Neural crest cell (in vitro differentiated cells): ENCODE measurements around the gene MINDY4. TPM values are rescaled to one million over a fixed set of nuclear protein-coding genes. Genes with fewer than 3 reads are reported as not detected.

Source experiments
- DNase-seq: peaks from one replicate; pipeline ENCODE4 v3.0.0; 2021; ENCODE audit warnings: low read depth, mixed read lengths, low spot score
- H3K27ac Mint-ChIP-seq: one replicate; pipeline ENCODE4 v1.8.0; 2021; ENCODE audit warnings: mild to moderate bottlenecking, mixed read lengths; ENCODE audit not compliant: unreplicated experiment
- H3K27me3 Mint-ChIP-seq: 2 replicates; pipeline ENCODE4 v1.8.0; 2021; ENCODE audit warnings: low read depth, mild to moderate bottlenecking, mixed read lengths
- H3K36me3 Mint-ChIP-seq: 2 replicates; pipeline ENCODE4 v1.8.0; 2021; ENCODE audit warnings: low read depth, mild to moderate bottlenecking, mixed read lengths
- H3K4me1 Mint-ChIP-seq: 2 replicates; pipeline ENCODE4 v1.8.0; 2021; ENCODE audit warnings: mixed read lengths
- H3K4me3 Mint-ChIP-seq: one replicate; pipeline ENCODE4 v1.8.0; 2021; ENCODE audit warnings: mild to moderate bottlenecking, mixed read lengths
- H3K9me3 Mint-ChIP-seq: 2 replicates; pipeline ENCODE4 v1.8.0; 2021; ENCODE audit warnings: mixed read lengths
- total RNA-seq: library from RNA; stranded (reverse); gene quantifications from 2 replicates; pipeline ENCODE4 v1.2.1, GENCODE V29; 2021
- TF ChIP-seq, protein P1 (sequence below): fragments of 200-600 bp; sonication (generic); conservative IDR thresholded peaks from 2 replicates; pipeline ENCODE4 v1.5.0; 2021; ENCODE audit warnings: antibody characterized with exemption, mild to moderate bottlenecking

MINDY4 gene
- total RNA-seq, 1 donor from 2014 or later, result 9.2 TPM

DNA sequence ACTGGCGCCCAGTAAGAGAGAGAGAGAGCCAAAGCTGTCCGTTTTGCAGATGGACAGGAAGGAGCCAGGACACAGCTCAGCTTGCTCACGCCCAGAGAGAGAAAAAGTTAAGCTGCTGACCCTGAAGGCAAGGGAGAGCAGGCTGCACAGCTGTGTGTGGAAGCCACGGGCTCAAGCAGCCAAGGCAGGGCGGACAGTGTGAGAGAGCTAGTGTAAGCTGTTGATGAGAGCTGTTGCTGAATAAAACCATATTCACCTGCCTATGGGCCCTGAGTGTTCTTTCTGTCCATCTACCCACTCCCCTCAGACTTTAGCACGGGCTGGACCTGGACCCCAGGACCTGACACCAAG lies 13.9 kb upstream of the MINDY4 start:
- Mint-ChIP-seq H3K36me3 (peaks cover 4% of the 10 kb centered on the region), H3K4me1 (no peaks in the 10 kb centered on the region), H3K27me3 (no peaks in the 10 kb centered on the region), H3K9me3 (peaks cover 8% of the 10 kb centered on the region), H3K27ac (no peak overlapping the region), H3K4me3 (no peak overlapping the region)
- TF ChIP-seq, protein P1, sequence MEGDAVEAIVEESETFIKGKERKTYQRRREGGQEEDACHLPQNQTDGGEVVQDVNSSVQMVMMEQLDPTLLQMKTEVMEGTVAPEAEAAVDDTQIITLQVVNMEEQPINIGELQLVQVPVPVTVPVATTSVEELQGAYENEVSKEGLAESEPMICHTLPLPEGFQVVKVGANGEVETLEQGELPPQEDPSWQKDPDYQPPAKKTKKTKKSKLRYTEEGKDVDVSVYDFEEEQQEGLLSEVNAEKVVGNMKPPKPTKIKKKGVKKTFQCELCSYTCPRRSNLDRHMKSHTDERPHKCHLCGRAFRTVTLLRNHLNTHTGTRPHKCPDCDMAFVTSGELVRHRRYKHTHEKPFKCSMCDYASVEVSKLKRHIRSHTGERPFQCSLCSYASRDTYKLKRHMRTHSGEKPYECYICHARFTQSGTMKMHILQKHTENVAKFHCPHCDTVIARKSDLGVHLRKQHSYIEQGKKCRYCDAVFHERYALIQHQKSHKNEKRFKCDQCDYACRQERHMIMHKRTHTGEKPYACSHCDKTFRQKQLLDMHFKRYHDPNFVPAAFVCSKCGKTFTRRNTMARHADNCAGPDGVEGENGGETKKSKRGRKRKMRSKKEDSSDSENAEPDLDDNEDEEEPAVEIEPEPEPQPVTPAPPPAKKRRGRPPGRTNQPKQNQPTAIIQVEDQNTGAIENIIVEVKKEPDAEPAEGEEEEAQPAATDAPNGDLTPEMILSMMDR, result no peak
- DNase-seq, result no peak

DNA sequence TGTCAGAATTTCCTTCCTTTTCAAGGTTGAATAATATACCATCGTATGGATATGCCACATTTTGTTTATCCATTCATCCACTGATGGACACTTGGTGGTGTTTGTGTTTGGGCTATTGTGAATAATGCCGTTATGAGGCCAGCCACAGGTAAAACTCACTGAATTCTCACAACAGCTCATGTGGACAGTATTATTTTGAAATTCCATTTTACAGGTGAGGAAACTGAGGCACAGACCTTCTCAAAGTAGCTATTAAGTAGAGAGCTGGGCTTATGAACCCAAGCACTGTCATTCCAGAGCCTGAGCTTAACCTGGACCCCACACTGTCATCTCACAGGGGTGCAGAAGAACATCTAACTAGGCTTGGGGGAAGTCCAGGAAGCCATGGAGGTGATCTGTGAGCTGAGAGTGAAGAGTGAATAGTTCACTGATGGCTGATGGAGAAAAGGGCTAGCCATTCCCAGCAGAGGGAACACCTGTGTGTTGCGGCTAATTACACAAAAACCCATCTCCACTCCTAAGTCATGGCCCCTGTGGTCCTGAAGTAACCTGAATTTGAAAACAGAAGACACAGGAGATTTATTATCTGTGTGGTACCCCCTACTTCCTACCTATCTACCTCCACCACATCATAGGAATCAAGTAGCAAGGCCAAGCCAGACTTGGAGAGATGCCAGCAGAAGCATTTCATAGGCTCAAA lies 10.6 kb upstream of the MINDY4 start:
- H3K4me3 Mint-ChIP-seq, result no peak overlapping the region
- H3K27ac Mint-ChIP-seq, result no peak overlapping the region
- H3K4me1 Mint-ChIP-seq, result no peaks in the 10 kb centered on the region

DNA sequence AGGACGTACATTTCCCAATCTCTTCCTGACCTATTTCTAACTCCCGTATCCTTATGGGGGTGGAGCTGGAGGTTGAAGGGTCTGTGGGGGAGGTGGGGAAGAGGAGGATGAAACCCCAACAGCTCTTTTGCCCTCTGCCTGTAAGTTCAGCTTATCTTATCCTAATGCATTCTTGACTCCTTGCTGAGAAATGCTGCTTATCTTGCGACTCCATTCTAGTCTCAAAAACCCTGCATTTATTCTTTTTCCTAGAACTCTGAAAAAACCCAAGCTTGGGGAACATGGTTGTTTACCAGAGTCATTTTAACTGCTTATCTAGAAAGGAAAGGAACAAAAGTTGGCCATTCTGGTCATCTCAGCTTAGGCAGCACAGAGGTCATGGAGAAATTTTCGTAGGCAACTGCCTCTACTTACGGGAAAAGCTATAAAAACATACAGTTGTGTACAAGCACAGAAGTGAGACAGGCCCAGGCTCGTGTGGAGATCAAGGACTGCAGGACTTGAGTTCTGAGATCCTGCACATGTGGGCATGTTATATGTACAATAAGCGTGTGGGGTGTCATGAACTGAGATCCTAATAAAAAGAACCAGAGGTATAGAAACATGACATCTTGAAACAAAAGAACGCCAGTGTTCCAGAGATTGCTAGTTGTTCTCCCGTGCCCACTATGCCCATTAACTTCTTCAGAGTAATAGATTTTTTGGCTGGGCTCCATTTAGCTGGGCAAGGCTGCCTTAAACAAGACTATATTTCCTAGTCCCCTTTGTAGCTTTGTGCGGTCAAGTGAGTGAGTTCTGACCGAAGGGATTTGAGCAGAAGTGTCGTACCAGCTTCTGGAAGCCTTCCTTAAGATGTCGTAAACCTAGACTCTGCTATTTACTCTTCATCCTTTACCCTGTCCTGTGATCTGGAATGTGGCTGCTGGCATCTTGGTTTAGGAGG lies 9.7 kb upstream of the MINDY4 start:
- TF ChIP-seq, protein P1, result no peak
- Mint-ChIP-seq H3K4me3 (no peak overlapping the region), H3K27ac (no peak overlapping the region), H3K4me1 (no peaks in the 10 kb centered on the region), H3K36me3 (no peaks in the 10 kb centered on the region), H3K9me3 (no peaks in the 10 kb centered on the region), H3K27me3 (no peaks in the 10 kb centered on the region)
- no peak for DNase-seq

More for the DNA sequence above, 10.6 kb upstream of the MINDY4 start:
- Mint-ChIP-seq H3K27me3 (no peaks in the 10 kb centered on the region), H3K36me3 (no peaks in the 10 kb centered on the region), H3K9me3 (no peaks in the 10 kb centered on the region)
- no peak for DNase-seq
- TF ChIP-seq, protein P1, result no peak

DNA sequence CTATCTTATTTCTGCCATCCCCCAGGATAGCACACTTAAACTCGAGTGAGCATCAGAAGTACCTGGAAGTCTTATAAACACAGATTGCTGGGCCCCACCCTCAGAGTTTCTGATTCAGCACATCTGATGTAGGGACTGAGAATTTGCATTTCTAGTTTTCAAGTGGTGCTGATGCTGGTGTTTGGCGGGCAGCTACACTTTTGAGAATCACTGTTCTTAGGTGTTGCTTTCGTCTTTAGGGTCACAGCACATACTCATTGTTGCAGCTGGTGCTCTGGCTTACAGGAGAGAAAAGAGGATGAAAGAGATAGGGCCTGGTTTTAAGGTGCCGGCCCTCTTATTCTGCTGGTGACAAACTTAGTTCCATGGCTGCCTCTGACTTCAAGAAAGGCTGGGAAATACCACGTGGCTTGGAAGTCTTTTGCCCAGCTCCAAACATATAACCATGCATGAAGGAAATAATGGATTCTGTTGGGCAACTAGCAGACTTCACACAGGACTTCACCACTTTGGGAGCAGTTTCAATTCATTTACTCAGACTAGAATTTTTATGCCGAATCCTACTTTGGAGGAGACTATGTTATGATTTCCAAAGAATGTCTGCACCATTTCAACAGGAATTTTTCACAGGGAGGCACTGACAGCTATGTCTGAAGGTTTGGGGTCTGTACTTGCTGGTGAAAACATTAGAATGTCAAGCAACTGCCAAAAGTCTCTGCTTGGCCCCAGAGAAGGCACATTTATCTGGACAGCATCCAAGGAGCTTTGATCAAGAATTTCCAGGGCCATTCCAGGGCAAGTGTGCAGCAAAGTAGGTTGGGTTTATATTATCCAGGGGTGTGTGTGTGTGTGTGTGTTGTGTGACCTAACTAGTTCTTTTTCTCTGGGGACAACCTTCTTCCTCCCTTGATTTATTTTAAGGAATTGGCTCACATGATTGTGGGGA lies 6.9 kb upstream of the MINDY4 start:
- no peaks in the 10 kb centered on the region for H3K36me3 Mint-ChIP-seq
- TF ChIP-seq, protein P1, result no peak
- H3K4me1 Mint-ChIP-seq, result no peaks in the 10 kb centered on the region
- H3K27me3 Mint-ChIP-seq, result peaks cover 3% of the 10 kb centered on the region
- H3K4me3 Mint-ChIP-seq, result no peak overlapping the region
- H3K9me3 Mint-ChIP-seq, result no peaks in the 10 kb centered on the region
- no peak overlapping the region for H3K27ac Mint-ChIP-seq
- no peak for DNase-seq

DNA sequence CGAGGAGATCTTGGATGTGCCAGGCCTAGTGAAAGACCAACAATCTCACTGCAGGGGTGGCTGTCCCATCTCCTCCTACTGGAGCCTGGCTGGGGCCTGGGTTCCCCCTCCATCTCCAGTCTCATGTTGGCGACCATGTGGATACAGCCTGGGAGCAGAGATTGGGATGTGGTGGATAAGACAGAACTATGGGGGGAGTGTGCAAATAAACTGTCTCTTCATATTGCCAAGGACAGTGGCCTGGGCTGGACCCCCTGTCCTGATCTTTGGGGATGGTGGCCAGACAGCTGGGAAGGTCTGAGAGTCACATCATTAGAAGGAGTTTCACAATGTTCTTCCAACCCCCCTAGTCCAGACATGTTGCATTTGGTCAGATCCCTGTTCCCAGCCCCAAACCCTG lies 5.8 kb upstream of the MINDY4 start:
- Mint-ChIP-seq H3K27ac (no peak overlapping the region), H3K27me3 (peaks cover 3% of the 10 kb centered on the region)
- DNase-seq, result no peak

More for the DNA sequence above, 5.8 kb upstream of the MINDY4 start:
- H3K36me3 Mint-ChIP-seq, result no peaks in the 10 kb centered on the region
- H3K4me1 Mint-ChIP-seq, result peaks cover 2% of the 10 kb centered on the region
- H3K9me3 Mint-ChIP-seq, result no peaks in the 10 kb centered on the region
- TF ChIP-seq, protein P1, result no peak
- no peak overlapping the region for H3K4me3 Mint-ChIP-seq
